Caki2 (cell line): Measurements from ENCODE around the gene HNF4A. TPM values are rescaled to one million over a fixed set of nuclear protein-coding genes. Genes with fewer than 3 reads are reported as not detected.
"Not testable (repeated sequence)": the region's sequence is repeated elsewhere in the genome, so short reads cannot be mapped to it uniquely, and the experiment has no call there.

ENCODE experiments used
- DNase-seq: peaks from one replicate; pipeline ENCODE4 v3.0.0-alpha.2; 2015; ENCODE audit warnings: low read depth
- in situ Hi-C: cut with HindIII; loops from 2 replicates; pipeline ENCODE4 v1.10.0; 2016; ENCODE audit warnings: low sequenced_read_pairs, low pct_unique_long_range_greater_than_20kb, mixed read lengths
- total RNA-seq: library from RNA; depleted of rRNA; stranded (reverse); fragments of >200 nt; shearing (Covaris generic); gene quantifications from 2 replicates; pipeline ENCODE4 v1.2.3, GENCODE V29; 2014; ENCODE audit warnings: low replicate concordance; rRNA removed

The HNF4A gene
- not detected in 2 replicates for total RNA-seq

DNA sequence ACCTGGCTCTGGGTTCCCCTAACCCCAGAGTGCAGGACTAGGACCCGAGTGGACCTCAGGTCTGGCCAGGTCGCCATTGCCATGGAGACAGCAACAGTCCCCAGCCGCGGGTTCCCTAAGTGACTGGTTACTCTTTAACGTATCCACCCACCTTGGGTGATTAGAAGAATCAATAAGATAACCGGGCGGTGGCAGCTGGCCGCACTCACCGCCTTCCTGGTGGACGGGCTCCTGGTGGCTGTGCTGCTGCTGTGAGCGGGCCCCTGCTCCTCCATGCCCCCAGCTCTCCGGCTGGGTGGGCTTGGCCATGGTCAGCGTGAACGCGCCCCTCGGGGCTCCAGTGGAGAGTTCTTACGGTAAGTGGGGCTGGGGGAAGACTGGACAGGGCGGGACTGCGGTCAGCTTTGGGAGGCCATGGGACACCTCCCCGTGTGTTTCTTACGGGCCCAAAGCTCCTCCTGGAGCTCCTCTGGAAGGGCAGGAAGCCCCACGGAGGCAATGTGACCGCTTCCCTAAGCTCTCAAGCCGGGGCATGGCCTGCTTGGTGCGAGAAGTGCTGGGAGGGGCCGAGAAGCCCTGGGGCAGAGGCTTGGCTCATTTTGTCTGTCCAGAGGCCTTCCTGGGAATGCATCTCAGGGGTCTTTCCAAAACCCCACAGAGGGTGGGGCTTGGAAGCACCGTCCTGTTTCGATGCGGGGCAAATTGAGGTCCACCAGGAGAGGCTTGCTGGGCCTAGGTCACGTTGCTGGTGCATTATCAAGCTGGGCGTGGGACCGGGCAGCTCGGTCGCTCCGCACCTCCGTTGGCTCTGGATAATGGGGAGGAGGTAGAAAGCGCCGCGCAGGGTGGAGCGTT, at the start of gene HNF4A:
HNF4A (plus strand) TSS at position 202 of the 855 bp plus-strand sequence; CDS start at position 308, 106 bp downstream.
- no peak for DNase-seq
- in situ Hi-C loops = no loop called here

DNA sequence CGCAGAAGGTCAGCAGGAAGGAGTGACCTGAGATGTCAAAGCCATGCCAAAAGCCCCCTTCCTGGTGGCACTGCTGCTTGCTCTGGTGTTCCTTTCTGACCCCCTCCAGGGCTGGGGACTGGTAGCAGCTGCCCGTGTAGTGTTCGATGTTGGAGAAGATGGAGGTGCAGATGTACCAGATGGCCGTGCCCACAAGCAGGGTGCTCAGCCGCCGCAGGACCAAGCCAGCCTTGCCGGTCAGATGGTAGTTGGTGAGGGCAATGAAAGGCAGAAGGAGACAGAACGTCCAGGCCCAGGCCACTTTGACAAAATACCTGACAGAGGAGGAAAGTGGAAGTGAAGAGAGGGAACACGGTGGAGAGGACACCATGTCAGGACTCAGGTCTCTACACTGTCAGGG, 48.6 kb upstream of the HNF4A start:
- in situ Hi-C loops = no loop called here
- no peak for DNase-seq

DNA sequence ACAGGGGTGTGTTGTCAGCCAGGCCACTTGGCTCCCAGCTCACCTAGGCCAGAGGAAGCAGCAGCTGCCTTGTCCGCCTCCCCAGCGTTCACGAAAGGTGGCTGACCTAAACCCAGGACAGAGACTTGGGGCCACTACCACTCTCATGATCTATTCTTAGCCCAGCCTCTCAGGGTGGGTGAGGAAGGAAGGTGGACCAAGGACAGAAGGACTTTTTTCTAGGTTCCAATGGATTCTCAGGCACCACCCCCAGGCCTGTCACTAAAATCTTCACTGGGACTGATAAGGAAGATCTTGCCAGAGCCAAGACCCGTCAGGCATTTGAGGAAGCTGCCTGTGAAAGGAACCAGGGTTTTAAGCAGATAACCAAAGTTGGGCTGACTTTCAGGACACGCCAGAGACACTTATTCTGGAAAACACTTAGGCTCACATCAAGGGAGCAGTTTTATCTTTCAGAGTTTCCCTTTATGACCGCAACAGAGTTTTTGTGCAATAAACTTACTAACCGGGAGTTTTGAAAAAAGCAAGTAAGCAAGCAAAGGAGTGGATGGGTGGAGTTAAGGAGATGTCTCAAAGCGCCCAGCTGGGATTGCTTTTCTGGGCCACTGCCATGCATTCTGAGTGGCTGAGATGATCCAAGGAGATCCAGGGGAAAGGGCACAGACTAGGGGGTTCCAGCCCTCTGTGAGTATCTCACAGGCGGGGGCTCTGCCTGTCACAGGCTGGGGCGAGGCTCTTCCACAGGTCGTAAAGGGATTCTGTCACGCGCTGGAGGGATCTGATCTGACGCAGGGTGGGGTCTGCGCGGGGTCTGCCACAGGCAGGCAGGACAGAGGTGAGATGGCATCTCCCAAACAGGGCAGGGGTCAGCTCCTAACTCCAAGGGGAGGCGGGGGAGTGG, 45.5 kb upstream of the HNF4A start:
- DNase-seq = peak; percentile 35
- in situ Hi-C loops = no loop called here

DNA sequence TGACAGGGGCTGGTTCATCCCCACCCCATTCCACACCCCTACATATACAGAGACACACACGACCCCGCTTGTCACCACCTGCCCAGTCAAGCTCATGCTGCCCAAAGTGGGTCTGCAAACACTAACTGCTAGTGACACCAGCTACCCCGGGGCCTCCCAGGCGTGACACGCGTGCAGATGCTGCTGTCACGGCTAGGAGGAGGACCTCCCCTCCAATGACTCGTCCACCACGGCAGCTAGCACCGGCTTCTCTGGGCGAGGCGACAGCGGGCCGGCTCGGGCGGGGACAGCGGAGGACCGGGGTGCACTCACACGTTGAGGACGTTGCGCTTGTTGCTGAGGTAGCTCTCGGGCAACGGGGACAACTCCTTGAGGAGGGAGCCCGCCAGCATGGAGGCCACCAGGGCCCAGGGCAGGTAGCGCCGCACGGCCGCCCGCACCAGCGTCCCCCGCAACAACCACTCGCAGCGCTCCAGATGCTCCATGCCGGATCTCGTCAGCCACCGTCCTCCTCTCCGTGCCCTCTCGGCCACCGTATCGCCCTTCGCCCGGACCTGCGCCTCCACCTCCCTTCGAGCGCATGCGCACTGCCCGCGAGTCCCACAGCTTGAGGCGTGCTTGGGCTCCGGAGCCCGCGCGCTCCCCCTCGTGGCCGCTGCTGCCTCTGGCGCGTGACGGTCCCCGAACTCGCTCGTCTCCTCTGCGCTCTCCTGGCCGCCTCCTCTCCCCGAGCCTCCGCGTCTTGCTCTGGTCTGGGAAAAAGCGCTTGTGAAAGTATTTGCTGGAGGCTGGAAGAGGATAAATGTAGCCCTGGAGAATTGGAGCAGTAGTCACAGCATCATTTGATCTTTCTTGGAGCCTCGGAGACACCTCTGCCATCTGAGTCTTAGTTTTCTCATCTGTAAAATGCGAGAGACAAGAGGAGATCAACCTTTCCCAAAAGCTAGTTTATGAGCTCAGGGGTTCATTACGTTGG, 44.5 kb upstream of the HNF4A start, which contains the start of gene FITM2:
FITM2 (minus strand) TSS at position 539 of the 976 bp plus-strand sequence; CDS start at position 485, 54 bp downstream.
- in situ Hi-C loops = no loop called here
- DNase-seq = peak; percentile 96

DNA sequence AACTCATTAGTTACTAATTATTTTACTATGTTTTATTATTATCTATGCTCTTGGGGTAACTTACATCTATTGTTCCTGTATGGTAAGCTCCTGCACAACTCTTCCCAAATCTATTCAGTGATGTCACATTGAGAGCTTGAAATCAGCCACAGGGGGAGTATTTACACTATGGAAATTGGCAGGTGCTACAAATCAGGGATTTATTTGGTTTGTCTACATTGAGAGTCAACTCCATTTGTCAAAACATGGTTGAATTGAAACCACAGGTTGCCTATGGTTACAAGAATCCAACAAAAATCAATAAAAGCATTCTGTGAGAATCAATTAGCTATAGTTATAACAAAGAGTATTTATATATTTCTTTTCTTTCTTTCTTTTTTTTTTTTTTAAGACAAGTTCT, 40.6 kb upstream of the HNF4A start:
- no peak for DNase-seq
- in situ Hi-C loops = no loop called here

DNA sequence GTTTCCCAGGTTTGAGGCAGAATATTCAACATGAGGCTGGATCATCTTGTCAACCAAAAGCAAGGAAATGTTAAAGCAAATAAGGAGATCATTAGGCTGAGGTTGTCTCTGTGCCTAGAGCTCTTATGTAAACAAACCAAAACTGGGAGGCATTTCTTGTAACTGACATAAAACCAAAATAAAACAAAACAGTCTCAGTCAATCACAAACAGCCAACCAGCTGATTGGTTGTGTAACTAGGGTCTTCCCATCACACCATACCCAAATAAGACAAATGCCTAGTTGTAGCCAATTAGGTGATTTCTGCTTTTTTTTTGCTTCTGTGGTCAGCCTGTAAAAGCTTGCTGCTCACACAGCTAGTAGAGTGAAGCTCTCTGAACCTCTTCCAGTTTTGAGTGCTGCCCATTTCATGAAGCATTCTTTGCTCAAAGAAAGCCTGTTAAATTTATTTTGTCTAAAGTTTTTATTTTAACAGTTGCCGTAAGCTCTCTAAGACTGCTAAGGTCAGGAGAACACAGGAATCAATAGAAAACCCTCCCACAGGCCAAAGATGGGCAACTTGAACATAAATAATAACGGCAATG, 35.6 kb upstream of the HNF4A start:
- DNase-seq = no peak
- in situ Hi-C loops = no loop called here

DNA sequence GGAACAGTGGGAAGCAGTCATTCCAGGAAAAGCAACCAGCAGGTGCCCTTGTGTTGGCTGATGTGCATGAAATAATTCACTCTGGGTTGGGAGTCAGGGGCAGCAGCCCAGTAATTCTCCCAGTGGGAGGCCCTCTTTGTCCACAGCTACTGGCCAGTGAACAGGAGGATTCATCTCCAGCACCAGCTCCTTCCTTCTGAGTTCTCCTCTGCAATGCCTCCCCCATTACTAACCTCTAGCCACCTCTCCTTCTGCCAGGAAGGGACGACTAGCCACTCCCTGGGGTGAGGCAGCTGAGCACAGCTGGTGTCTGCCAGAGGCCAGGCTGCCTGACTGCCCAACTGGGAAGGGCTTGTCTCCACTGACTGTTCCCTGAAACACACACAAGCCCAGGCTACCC, 31.2 kb upstream of the HNF4A start:
- DNase-seq = peak; percentile 35
- in situ Hi-C loops = no loop called here

DNA sequence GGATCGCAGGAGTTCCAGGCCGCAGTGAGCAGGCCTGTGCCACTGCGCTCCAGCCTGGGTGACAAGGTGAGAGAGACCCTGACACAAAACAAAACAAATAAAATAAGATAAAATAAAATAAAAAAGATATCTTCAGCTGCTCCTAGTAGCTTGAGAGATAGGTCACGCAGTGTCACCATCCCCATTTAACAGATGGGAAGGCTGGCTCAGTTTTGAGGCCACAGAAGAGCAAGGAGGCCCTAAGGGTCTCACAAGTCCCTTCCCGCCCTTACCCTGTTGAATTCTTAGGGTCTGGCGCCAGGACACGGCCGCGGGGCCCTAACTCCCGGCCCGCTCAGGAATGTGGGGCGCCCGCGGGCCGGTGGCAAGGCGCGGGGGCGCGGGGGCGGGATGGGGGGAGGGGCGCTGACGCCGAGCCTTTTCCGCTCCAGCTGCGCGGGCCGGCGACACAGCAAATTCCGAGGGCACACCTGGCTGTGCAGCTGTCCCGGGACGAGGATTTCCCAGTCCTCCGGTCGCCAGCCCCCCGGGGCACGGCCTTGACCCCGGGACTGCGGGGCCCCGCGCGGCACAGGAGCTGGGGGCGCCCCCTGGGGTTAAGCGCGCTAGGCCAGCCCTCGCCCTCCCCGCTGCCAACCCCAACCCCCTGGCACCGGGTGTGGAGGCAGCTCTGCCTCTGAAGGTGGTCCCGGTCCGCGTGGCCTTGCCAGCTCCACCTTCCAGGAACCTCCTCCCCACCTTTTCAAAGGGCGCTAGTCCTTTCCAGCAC, 28.9 kb upstream of the HNF4A start:
- in situ Hi-C loops = no loop called here
- DNase-seq = no peak

DNA sequence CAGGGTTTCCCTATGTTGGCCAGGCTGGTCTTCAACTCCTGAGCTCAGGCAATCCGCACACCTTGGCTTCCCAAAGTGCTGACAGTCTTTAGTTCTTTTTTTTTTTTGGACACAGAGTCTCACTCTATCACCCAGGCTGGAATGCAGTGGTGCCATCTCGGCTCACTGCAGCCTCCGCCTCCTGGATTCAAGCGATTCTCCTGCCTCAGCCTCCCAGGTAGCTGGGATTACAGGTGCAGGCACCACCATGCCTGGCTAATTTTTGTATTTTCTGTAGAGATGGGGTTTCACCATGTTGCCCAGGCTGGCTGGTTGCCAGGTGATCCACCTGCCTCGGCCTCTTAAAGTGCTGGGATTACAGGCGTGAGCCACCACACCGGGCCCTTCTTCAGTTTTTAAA, 27.8 kb upstream of the HNF4A start:
- DNase-seq, in situ Hi-C loops: not testable (repeated sequence)

DNA sequence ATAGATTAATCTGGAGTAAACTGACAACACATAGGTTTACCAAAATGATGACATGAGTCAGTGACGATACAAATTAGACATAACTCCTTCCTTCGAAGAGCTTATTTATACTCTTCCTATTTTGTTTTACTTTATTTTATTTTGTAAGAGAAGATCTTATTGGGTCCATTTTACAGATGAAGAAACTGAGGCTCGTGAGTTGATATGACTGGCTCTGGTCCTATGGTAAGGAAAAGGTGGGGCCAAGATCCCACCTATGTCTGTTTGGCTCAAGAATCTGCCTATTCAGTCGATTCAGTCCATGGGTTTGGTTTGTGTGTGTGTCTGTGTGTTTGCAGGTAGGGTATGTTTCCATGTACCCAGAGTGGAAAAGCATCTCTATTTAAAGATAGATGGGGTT, 27.1 kb upstream of the HNF4A start:
- DNase-seq = no peak
- in situ Hi-C loops = no loop called here

DNA sequence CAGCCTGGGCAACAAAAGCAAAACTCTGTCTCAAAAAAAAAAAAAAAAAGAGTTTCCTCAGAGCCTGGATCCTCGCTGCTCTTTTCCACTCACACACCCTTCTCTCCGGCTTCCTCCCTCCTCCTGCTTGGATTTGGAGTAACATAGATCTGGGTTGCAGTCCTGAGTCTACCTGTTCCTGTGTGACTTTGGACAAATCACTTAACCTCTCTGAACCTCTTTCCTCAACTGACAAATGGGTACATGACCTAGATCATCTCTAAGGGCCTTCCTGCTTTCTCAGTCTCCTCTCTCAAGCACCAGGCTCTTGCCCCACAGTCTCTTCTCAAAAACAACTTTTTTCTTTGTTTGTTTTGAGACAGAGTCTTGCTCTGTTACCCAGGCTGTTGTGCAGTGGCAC, 24.3 kb upstream of the HNF4A start:
- in situ Hi-C loops = no loop called here
- no peak for DNase-seq

DNA sequence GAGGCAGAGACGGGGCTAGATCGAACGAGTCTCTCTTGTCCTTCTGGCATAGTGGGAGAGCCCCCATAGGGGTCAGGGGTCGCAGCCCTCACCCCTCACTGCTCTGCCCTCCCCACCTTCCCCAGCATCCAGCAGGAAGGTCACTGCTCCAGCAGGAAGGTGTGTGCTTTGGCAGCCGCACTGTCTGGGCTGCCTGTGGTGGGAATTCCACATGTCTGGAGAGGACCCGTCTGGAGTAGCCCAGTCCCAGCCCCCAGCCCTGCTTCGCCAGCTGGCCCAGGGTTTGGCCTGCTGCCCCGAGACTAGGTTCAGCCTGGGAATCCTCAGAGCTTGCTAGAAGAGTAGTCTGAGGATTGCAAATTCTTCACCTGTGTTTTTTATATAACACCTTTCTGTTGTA, 21.2 kb upstream of the HNF4A start:
- no peak for DNase-seq
- in situ Hi-C loops = no loop called here

DNA sequence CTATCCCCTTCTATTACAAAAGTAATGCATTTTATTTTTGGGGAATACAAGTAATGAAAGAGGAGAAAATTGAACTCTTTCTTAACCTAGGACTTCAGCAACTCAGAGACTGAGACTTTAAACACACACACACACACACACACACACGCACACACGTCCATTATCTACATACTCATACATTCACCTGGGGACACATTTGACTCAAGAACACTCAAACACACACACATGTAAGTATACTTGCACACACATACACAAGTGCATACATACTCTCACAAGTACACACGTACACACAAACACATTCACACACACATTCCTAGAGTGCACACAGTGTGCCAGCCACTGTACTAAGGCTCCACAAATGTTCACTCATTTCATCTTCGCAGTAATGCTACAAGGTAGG, 20.8 kb upstream of the HNF4A start:
- in situ Hi-C loops = no loop called here
- DNase-seq = no peak

DNA sequence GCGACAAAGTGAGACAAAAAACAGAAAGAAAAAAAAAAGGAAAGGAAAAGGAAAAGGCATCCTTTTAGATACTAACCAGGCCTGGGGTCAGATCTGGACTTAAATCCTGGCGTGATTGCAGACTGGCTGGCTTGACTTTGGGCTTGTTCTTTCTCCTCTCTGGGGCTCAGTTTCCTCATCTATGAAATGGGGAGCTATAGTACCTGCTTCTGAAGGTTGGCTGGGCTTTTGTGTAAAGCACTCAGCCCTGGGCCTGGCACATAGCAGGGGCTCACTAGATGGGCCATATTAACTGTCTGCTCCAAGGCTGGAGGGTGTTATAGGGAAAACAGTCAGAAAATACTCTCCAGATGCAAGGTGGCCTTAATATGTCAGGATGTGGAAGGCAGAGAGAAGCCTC, 19.8 kb upstream of the HNF4A start:
- no peak for DNase-seq
- in situ Hi-C loops = no loop called here

DNA sequence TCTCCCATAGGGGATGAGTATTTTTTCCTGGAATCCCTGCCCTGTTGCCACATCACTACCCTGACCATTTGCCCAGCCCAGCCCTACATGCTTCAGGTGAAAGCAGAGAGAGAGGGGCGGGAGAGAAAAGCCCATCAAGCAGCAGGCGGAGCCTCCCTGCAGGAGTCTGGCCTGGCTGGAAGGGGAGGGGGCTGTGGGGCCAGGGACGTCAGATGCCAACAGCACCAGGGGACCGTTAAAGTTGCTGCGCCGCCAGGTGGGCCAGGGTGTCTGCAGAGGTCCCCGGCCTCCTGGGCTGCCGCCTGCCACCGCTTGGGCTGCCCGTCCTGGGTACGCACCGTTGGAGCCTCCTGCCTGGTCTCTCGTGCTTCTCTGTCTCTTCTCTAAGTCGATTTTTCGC, 19.4 kb upstream of the HNF4A start:
- DNase-seq = no peak
- in situ Hi-C loops = no loop called here

DNA sequence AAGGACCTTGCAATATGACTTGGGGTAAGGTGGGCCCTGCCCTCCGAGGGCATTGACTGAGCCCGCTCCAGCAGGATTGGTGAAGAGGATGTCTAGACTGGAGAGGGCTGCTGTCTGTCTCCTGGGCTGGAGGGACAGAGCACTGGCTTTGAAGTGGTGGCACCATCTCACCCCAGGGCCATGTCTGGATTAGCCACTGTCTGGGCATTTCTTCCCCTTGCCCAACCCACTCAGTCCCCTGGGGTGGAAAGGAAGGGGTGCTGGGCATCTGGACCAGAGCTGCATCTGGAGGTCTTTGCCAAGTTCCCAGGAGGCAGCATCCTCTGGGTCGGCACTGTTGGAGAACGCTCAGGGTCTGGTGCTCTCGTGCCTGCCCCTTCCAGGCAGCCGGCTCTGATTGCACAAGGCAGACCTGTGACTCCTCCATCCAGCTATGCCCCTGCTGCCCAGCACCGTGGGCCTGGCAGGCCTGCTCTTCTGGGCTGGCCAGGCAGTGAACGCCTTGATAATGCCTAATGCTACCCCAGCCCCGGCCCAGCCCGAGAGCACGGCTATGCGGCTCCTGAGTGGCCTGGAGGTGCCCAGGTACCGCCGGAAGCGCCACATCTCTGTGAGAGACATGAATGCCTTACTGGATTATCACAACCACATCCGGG, 18.6 kb upstream of the HNF4A start, which contains the start of gene R3HDML:
R3HDML (plus strand) TSS at position 319 of the 656 bp plus-strand sequence; CDS start at position 434, 115 bp downstream.
- in situ Hi-C loops = no loop called here
- no peak for DNase-seq
